MM.1S (cell line): ENCODE data around the gene METTL2A.
"Not testable (repeated sequence)": the region's sequence is repeated elsewhere in the genome, so short reads cannot be mapped to it uniquely, and the experiment has no call there.

Experiments
- CTCF ChIP-seq: fragments of 300-600 bp; sonication (generic); IDR thresholded peaks from 2 replicates; pipeline ENCODE4 v1.5.1; 2016; ENCODE audit warnings: antibody characterized with exemption, low read length, mixed read lengths
- EZH2 ChIP-seq: fragments of 300-600 bp; sonication (generic); optimal IDR thresholded peaks from 2 replicates; pipeline ENCODE3; 2017; ENCODE audit warnings: low read depth, mild to moderate bottlenecking, antibody characterized with exemption, low read length, mixed read lengths

- TF ChIP-seq CTCF = peak; percentile 38
- not testable (repeated sequence) for TF ChIP-seq EZH2
Observed at GRCh38 chr17:62423647-62424461, at the start of gene METTL2A.
